ENCODE results near the gene UBE2O.
"Not testable (repeated sequence)": the region's sequence is repeated elsewhere in the genome, so short reads cannot be mapped to it uniquely, and the experiment has no call there.

The UBE2O gene

GRCh38 chr17:76366247-76366646 lies 86.7 kb downstream of the UBE2O start:
- no peak for DNase-seq

- DNase-seq = no peak
Measured at GRCh38 chr17:76365256-76365903, 87.6 kb downstream of the UBE2O start.

- DNase-seq = no peak
Measured at GRCh38 chr17:76363107-76363842, 89.7 kb downstream of the UBE2O start.

DNA sequence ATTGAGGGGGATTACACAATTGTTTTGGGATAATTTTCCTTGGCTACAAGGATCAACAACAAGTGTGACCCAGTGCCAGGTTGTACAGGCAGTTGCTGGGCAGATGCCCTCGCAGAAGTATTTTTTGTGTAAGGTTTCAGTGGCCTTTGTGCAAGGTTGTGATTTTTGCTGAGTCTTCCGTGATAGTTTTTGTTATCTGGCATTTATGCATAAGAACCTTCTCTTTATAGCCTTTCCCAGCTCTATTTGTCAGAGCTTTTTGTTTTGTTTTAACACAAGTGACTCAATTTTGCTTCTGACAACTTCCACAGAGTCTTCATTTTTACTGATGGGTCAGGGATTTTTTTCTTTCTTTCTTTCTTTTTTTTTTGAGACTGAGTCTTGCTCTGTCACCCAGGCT lies 92.5 kb downstream of the UBE2O start:
- DNase-seq = no peak

GRCh38 chr17:76359776-76360175 lies 93.2 kb downstream of the UBE2O start:
- DNase-seq = not testable (repeated sequence)

- DNase-seq = no peak
Measured at GRCh38 chr17:76359375-76359774, 93.6 kb downstream of the UBE2O start.

- no peak for DNase-seq
Measured at GRCh38 chr17:76357597-76358158, 95.3 kb downstream of the UBE2O start.

- DNase-seq = no peak
Measured at GRCh38 chr17:76356803-76357456, 96.0 kb downstream of the UBE2O start.

- no peak for DNase-seq
Measured at GRCh38 chr17:76354747-76355310, 98.1 kb downstream of the UBE2O start.

- no peak for DNase-seq
Measured at GRCh38 chr17:76354317-76354729, 98.6 kb downstream of the UBE2O start.

- DNase-seq = peak; percentile 97
Measured at GRCh38 chr17:76353599-76354316, 99.2 kb downstream of the UBE2O start, which contains the start of gene PRPSAP1. TSS of gene PRPSAP1 (minus strand) at chr17:76353916. CDS start at chr17:76353703, 213 bp downstream.

GRCh38 chr17:76353004-76353598 lies 99.9 kb downstream of the UBE2O start:
- DNase-seq = no peak

GRCh38 chr17:76351526-76352071 lies 101.4 kb downstream of the UBE2O start:
- DNase-seq = no peak

- DNase-seq = no peak
Measured at GRCh38 chr17:76350463-76350862, 102.5 kb downstream of the UBE2O start.

- not testable (repeated sequence) for DNase-seq
Measured at GRCh38 chr17:76346936-76347335, 106.0 kb downstream of the UBE2O start.

GRCh38 chr17:76345377-76345974 lies 107.5 kb downstream of the UBE2O start:
- DNase-seq = no peak

- no peak for DNase-seq
Measured at GRCh38 chr17:76343106-76343505, 109.8 kb downstream of the UBE2O start.

DNA sequence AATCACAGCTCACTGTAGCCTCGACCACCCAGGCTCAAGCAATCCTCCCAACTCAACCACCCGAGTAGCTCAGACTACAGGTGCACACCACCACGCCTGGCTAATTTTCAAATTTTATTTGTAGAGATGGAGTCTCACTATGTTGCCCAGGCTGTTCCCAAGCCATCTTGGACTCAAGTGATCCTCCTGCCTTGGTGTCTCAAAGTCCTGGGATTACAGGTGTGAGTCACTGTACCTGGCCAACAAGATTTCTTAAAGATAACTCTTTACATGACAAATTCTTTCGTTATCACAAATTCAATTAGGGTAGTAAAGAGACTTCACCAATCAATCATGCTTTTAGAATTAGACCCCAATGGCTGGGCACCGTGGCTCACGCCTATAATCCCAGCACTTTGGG lies 111.7 kb downstream of the UBE2O start:
- DNase-seq = no peak
